HG03439 (cell line): Measurements from ENCODE around the gene MEX3D.

Source experiments
- ATAC-seq: cut with Tn5 transposase; IDR thresholded peaks from one replicate; pipeline ENCODE4 v1.9.1; 2021; ENCODE audit warnings: mild to moderate bottlenecking, moderate library complexity; ENCODE audit not compliant: unreplicated experiment

MEX3D gene

GRCh38 chr19:1574354-1575136 is 6.4 kb upstream of the MEX3D start:
- no peak for ATAC-seq

DNA sequence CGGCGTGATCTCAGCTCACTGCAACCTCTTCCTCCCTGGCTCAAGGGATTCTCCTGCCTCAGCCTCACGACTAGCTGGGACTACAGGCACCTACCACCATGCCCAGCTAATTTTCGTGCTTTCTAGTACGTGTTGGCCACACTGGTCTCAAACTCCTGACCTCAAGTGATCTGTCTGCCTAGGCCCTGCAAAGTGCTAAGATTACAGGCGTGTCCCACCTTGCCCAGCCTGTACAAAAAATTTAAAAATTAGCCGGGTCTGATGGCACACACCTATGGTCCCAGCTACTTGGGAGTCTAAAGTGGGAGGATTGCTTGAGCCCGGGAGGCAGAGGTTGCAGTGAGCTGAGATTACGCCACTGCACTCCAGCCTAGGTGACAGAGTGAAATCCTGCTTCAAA is 4.7 kb upstream of the MEX3D start:
- no peak for ATAC-seq

DNA sequence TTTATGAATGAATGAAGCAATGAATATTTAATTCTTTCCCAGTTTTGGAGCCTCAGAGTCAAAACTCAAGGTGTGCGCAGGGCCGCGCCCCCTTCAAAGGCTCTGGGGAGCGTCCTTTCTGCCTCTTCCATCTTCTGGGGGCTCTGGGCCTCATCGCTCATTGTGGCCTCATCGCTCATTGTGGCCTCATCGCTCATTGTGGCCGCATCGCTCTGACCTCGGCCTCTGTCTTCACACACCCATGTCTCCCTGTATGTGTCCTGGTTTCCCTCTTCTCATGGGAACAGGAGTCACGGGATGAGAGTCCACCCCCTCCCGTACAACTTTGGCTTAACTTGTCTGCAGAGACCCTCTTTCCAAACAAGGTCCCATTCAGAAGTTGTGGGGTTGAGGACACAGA is 3.2 kb upstream of the MEX3D start:
- ATAC-seq = no peak

- ATAC-seq = no peak
Measured at GRCh38 chr19:1570836-1571235, 2.7 kb upstream of the MEX3D start.

- no peak for ATAC-seq
Measured at GRCh38 chr19:1569997-1570396, 1.9 kb upstream of the MEX3D start.

DNA sequence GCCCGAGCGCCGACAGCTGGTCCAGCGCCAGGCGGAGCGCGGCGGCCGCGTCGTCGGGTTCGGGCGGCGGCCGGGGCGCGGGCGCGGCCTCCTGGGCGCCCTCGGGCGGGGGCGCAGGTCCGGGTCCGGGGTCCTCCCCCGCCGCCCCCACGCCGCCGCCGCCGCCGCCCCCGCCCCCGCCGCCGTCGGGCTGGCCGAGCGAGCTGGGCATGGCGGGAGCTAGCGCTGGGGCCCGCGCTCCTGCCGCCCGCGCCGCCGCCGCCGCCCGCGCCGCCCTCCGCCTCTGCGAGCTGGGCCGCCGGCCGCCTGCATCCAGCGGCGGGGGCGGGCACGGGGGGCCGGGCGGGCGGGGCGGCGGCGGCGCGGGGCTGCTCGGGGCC is 287 bp downstream of the MEX3D start:
- no peak for ATAC-seq

DNA sequence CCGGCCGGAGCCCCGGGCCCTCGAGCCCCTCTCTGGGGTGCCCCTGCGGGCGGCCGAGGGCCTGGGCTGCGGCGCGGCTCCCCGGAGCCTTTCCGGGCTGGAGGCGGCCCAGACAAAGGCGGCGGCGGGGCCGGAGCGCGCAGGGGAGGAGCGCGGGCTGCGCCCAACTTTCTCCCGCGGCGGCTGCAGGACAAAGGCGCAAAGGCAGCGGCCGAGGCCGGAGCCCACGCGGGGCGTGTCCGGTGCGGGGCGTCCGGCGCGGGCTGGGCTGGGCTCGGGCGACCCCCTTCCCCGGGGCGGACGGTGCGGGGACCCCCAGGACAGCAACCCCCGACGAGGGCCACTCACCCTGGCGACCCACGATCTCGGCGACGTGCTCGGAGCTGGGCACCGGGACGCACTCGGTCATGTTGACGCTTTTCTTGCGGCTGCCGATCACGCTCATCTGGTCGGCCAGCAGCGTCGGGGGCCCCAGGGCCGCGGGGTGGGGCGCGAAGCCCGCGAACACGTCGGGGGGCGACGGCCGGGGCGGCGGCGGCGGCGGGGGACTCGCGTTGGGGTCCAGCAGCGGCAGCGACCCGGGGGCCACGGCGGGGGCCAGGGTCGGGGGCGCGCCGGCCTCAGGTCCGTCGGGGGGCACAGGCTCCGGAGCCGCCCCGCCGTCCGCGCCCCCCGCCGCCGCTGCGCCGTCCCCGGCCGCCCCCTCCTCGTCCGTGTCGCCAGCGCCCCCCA is 843 bp downstream of the MEX3D start:
- no peak for ATAC-seq

GRCh38 chr19:1566392-1567115 is 1.6 kb downstream of the MEX3D start:
- ATAC-seq = no peak

GRCh38 chr19:1563251-1563650 is 4.9 kb downstream of the MEX3D start:
- ATAC-seq = no peak

DNA sequence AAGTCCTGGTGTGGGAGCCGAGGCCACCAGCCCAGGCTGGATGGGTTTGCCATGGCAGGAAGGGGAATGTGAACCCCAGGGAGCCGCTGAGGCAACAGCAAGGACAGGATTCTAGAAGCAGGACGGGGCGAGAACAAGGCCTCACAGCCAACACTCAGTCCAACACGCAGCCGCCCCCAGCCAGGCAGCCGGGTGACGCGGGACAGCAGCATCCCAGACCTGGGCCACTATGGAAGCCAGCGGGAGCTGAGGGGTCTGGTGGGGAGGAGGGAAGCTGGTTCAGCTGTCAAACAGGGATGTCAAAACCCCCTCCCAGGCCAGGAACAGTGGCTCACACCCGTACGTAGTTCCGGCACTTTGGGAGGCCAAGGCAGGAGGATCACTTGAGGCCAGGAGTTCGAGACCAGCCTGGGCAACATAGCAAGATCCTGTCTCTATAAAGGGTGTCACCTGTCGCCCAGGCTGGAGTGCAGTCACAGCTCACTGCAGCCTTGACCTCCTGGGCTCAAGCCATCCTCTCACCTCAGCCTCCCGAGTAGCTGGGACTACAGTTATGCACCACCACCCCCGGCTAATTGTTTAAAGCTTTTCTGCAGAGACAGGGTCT is 6.8 kb downstream of the MEX3D start:
- ATAC-seq = no peak

GRCh38 chr19:1560286-1560882 is 7.7 kb downstream of the MEX3D start:
- ATAC-seq = no peak

DNA sequence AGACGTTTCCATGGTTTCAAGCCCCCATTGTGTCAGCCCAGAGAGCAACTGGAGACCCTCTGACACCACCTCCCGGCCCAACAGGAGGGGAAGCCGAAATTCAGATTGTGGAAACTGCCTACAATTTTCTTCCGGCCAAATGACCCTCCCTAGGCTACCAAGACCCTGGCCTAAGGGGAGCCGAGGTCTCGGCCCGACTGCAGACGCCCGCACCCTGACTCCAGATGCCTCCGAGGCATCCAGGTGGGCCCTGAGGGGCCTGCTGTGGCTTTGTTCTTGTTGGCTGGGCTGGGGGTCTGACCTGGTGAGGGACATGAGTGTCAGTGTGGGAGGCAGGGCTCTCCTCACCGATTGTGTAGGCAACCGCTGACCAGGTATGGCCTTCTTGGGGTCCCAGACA is 9.6 kb downstream of the MEX3D start:
- ATAC-seq = no peak

- no peak for ATAC-seq
Measured at GRCh38 chr19:1556390-1557070, 11.6 kb downstream of the MEX3D start.

- ATAC-seq = no peak
Measured at GRCh38 chr19:1555487-1556389, 12.4 kb downstream of the MEX3D start.

- ATAC-seq = no peak
Measured at GRCh38 chr19:1554968-1555367, 13.2 kb downstream of the MEX3D start.

DNA sequence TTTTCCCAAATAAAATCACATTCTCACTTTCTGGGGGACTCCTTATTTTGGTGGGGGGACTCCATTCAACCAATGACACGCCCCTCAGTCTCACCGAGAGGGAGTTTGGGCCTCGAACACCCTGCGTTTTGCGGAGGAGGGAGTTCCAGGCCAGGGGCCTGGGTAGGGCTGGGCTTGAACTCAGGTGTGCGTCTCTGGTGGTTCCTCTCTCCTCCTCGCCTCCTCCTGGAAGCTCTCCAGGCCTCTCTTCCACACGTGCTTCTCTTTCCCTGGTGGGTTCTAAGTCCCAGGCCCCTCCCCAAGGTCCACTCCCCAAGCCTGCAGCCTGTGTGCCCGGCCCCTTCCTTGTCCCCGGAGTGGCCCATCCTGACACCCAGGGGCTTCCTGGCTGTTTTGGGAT is 14.7 kb downstream of the MEX3D start:
- ATAC-seq = no peak

DNA sequence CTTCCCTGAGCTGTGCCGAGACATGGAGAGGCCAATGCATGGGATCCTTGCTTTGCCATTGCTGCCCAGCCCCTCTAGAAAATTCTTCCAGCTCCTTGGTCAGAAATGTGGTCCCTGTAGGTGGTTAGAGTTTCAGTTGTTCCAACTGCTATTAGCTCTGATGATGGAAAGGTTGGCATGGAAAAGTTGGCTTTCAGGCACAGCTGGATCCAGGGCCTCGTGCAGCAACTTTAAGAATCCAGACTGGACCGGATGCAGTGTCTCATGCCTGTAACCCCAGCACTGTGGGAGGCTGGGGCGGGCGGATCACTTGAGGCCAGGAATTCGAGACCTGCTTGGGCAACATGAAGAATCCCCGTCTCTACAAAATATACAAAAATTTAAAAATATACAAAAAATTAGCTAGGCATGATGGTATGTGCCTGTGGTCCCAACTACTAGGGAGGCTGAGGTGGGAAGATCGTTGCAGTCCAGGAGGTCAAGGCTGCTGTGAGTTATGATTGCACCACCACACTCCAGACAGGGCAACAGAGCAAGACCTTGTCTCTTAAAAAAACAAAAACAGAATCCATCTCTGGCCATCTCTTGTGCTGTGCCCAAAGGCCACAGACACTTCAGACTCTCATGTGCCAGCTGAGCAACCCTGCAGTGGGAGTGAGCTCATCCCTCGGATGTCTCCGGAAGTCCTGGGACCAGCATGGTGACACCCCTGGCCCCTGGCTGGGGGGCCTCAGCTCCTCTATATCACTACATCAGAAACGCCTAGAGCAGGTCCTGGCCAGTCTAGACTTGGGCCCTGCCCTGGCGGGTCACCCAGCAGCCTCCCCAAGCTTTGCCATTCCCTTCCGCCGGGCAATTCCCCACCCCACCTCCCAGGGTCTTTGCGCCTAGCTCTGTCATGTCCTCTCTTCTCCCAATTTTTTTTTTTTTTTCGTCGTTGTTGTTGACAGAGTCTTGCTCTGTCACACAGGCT is 16.8 kb downstream of the MEX3D start:
- ATAC-seq = no peak

DNA sequence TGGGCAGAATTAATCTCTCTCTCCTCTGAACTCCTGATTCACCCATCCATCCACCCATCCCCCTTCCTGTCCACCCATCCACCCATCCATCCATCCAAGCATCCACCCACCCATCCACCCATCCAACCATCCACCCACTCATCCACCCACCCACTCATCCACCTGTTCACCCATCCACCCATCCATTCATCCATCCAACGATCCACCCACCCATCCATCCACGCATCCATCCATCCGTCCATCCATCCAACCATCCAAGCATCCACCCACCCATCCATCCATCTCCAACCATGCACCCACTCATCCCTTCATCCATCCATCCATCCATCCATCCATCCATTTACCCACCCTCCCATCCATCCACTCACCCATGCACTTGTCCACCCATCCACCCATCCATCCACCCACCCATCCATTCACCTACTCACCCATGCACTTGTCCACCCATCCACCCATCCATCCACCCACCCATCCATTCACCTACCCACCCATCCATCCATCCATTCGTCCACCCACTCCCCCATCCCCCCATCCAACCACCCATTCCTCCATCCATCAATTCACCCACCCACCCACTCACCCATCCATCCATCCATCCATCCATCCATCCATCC is 18.7 kb downstream of the MEX3D start:
- no peak for ATAC-seq
